Activated CD8-positive, alpha-beta memory T cell treated with anti-CD3 and anti-CD28 coated beads, Interleukin-2, amount 50 U/mL, for 24 hours (primary cell): ENCODE results near the gene LKAAEAR1.

Source experiments
- DNase-seq: peaks from one replicate; pipeline ENCODE4 v3.0.0-alpha.2; 2020; ENCODE audit errors: extremely low read depth

The LKAAEAR1 gene

GRCh38 chr20:64067005-64067632 lies 17.1 kb downstream of the LKAAEAR1 start:
- DNase-seq = no peak

GRCh38 chr20:64065974-64066343 lies 18.2 kb downstream of the LKAAEAR1 start:
- DNase-seq = no peak

GRCh38 chr20:64065062-64065973 lies 18.9 kb downstream of the LKAAEAR1 start:
- DNase-seq = no peak

GRCh38 chr20:64064145-64064698 lies 20.0 kb downstream of the LKAAEAR1 start:
- no peak for DNase-seq

- no peak for DNase-seq
These were observed 20.6 kb downstream of the LKAAEAR1 start for GRCh38 chr20:64063389-64064144.

- DNase-seq = peak; percentile 84
These were observed 21.4 kb downstream of the LKAAEAR1 start, which contains the start of gene TCEA2 for GRCh38 chr20:64062596-64063388. TSS of gene TCEA2 (plus strand) at chr20:64063198. CDS start at chr20:64063313, 115 bp downstream.

GRCh38 chr20:64062276-64062595 lies 22.0 kb downstream of the LKAAEAR1 start:
- DNase-seq = no peak

GRCh38 chr20:64058536-64058935 lies 25.7 kb downstream of the LKAAEAR1 start:
- DNase-seq = no peak

GRCh38 chr20:64057628-64058498 lies 26.3 kb downstream of the LKAAEAR1 start:
- DNase-seq = peak; percentile 58

- no peak for DNase-seq
These were observed 27.1 kb downstream of the LKAAEAR1 start for GRCh38 chr20:64056889-64057627.

- DNase-seq = no peak
These were observed 27.6 kb downstream of the LKAAEAR1 start for GRCh38 chr20:64056639-64056888.

GRCh38 chr20:64055893-64056638 lies 28.1 kb downstream of the LKAAEAR1 start:
- no peak for DNase-seq

- DNase-seq = no peak
These were observed 28.8 kb downstream of the LKAAEAR1 start for GRCh38 chr20:64055396-64055892.

GRCh38 chr20:64053841-64054661 lies 30.1 kb downstream of the LKAAEAR1 start:
- no peak for DNase-seq

- no peak for DNase-seq
These were observed 31.0 kb downstream of the LKAAEAR1 start for GRCh38 chr20:64052987-64053840.

- no peak for DNase-seq
These were observed 31.9 kb downstream of the LKAAEAR1 start for GRCh38 chr20:64052326-64052722.
